NCI-H1105 treated with DMSO at 0.1 percent for 48 hours (cell line): Measurements from ENCODE around the gene USP6NL.

Experiments
- DNase-seq: peaks from one replicate; lab custom pipeline; 2025; lab: John Stamatoyannopoulos, UW

The USP6NL gene

DNA sequence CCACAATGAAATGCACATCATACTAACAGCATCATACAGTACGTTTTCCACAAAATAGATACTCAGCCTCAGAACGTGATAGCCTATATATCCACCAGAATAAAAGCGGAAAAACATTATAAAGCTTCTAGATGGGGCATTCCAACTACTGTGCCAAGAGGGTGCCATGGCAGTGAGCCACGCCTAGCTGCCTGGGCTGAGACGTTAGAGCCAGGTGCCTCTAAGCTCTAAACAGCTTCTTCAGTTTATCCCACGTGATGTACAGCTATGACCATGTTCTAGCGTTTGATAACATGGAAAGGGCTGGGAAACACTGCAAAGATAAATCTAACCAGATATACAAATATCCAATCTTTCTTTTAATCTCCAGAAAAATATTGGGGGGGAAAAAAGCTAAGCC is 17.8 kb downstream of the USP6NL start:
- DNase-seq = no peak

- DNase-seq = no peak
These were observed 21.7 kb downstream of the USP6NL start for GRCh38 chr10:11589738-11590137.

DNA sequence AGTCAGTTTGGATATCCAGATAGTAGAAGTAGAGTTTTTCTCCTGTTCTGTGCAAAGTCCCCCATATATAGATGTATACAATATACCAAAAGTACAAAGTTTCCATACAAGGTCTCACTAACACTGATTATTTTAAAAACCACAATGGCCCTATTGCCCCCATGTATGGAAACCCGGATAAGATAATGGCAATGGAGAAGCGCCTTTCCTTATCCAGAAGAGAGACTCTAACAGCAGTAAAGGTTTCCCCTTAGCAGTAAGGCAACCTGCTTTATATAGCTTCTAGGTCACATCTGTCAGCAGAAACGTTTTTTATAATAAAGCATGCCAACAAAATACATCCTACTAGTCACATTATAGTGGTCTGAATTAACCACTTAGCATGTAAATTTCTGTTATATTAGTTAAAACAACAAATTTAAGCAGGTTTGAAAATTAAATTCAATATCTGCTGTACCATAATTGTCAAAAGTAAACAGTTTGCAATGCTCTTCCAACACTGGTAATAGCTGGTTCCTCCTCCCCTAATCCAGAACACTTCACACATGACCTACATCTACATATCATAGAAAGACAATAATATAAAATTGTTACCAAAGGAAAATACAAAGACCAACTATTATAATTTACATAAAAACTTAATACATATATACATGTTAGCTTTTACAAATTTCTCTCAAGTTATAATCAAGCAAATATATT is 22.4 kb downstream of the USP6NL start:
- no peak for DNase-seq

DNA sequence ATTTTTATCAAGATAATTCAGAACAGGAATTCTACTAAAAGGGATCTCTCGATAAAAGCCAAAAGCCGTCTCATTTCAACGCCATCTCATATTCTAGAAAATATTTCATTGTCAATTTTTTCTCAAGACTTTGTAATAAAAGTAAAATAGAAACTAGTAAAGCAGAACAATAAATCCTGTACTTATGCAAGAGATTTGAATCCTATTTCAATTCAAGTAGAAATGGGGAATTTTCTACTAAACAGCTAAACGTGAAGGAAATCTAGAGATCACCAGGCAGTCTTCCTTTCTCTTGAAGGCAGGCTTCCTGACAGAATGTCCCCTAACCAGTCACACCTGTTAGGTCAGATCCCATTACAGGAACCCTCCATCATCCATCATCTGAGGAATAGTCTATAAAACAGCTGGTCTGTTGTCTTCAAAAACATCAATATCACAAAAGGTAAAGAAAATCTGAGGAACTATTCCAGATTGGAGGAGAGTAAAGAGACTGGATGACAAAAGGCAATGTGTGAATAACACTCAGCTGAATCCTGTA is 23.7 kb downstream of the USP6NL start:
- DNase-seq = no peak

DNA sequence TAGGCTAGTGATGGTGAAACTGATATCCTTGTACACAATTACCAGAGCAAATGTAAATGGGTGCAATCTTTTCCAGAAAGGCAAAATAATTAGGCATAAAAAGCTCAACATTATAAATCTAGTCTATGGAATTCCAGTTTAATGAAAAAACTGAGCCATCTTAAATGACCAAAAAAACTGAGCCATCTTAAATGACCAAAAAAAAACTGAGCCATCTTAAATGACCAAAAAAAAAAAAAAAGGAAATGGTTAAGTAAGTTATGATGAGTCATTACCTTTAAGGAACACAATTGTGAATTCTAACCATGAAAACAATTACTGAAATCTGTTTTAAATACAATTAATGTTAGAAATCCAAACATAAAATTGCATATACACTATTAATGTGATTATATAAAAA is 25.3 kb downstream of the USP6NL start:
- DNase-seq = no peak

- DNase-seq = no peak
These were observed 30.2 kb downstream of the USP6NL start for GRCh38 chr10:11581213-11581612.

DNA sequence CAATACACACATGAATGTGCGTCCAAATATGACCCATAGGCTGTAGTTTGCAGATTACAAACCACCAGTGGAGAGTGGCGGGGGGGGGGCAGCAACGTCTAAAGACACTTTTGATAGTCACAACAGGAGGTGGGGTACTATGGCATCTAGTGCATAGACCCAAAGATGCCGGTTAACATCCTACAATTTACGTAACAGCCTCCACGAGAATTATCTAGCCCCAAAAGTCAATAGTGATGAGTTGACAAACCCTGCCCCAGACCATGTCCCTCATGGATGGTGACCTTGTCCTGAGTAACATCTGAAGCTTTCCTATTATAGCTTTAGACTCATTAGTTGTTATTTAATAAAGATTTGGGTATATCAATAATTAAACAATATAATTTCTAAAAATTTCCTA is 31.6 kb downstream of the USP6NL start:
- DNase-seq = no peak

GRCh38 chr10:11578802-11579255 is 32.6 kb downstream of the USP6NL start:
- DNase-seq = no peak

DNA sequence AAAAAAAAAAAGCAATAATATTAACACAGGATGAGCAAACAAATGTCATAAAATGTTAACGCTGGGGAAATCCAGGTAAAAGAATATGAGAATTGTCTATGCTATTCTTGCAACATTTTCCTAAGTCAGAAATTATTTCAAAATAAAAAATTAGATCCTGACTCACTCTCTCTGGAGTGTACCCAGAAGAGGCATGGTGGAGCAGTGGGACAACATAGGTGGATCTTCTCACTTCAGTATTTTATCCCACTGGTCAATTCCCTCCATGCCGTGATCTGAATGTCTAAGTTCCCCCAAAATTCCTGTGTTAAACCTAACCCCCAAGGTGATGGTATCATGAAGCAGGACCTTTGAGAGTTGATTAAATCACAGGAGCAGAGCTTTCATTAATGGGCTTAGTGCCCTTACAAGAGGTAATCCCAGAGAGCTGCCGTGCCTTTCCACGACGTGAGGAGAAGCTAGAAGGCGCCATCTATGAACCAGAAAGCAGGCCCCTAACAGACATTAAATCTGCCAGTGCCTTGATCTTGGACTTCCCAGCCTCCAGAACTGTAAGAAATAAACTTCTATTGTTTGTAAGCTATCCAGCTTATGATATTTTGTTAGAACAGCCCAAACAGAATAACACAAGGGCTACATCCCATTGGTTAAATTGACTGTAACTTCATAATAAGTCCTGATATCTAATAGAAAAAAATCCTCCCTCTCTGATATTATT is 35.2 kb downstream of the USP6NL start:
- no peak for DNase-seq

GRCh38 chr10:11573497-11573896 is 38.0 kb downstream of the USP6NL start:
- no peak for DNase-seq

- no peak for DNase-seq
These were observed 40.7 kb downstream of the USP6NL start for GRCh38 chr10:11570751-11571150.

- no peak for DNase-seq
These were observed 42.0 kb downstream of the USP6NL start for GRCh38 chr10:11569471-11569870.

DNA sequence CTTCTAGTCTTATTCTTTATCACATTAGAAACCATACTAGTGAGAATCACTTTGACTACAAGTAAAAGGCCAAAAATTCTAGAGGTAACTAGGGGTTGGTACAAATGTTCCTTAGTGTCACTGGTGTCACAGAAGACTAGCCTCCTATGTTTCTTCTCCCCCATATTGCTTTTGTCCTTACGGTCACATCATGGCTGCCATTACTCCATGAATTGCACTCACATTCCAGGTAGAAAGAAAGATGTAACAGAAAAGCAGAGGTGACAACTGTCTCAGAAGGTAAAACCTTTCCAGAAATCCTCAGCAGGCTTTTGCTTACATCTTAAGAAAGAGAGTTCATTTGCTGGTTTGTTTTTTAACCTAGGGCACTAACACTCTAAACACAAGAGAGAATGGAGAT is 42.9 kb downstream of the USP6NL start:
- no peak for DNase-seq

DNA sequence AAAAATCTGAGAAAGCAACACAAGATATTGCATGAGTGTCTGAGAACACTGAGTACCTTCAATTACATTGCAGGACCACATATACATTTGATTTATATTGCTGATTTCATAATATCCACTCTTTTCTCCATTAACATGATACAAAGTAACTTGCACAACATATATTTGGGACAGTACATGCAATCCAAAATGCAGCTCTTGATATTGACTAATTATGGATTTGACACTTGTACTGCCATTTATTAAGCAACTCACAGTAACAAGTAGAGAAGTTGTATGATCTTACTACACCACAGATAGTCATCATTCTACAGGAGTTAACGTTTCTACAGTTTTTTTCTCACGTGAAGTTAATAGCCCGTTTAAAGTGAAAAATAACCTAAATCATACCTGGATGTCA is 46.7 kb downstream of the USP6NL start:
- no peak for DNase-seq

DNA sequence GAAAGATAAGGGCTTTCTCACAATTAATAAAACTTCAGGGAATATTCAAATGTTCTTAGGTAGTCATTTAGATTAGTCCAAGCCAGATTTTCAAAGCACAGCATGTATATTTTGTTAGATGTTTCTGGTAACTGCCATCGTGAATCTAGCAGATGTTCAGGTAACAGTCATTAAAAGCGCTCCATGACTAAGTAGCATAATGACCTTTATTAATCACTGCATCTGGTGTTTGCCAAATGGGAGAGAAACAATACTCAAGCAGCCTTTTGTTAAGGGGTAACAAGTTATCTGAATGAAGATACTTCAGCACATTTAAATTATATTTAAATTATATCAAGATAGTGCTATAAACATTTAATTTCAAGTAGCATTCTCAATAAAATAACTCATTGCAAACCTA is 47.5 kb downstream of the USP6NL start:
- peak; percentile 69 for DNase-seq

GRCh38 chr10:11562888-11563287 is 48.6 kb downstream of the USP6NL start:
- DNase-seq = no peak

- no peak for DNase-seq
These were observed 51.3 kb downstream of the USP6NL start for GRCh38 chr10:11560076-11560709.

DNA sequence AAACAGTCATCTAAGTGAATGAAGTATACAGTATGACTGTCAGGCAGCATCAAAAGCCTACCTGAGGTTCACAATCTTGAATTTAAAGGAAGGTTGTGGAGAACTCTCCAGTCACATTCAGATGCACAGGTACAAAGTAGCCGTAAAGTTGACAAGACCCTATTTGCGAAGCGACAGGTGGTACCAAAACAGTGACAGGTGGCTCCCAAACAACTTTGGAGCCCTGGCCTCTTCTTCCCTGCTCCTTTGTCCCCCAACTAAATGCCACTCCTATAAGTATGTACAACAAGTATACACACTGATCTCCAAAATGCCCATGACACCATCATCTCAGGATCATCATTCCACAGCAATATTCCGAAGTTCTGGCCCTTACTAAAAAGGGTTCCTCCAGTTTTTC is 53.5 kb downstream of the USP6NL start:
- DNase-seq = no peak

DNA sequence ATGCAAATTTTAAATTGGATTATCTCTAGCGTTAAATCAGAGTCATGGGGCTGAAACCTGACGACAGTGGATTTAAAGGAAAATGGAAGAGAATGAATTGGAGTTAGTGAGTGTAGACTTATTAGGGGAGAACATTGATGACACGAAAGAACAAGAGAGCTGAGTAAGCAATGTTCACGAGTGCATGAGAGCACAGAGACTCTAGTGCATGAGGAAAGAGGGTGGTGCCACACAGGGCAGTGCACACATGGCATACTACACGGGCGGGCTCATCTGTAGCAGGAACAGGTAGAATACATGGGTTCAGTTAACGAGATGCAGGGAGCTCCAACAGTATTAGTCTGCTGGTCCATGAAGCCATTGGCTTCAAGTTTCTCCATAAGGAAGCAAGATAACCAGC is 53.9 kb downstream of the USP6NL start:
- no peak for DNase-seq

DNA sequence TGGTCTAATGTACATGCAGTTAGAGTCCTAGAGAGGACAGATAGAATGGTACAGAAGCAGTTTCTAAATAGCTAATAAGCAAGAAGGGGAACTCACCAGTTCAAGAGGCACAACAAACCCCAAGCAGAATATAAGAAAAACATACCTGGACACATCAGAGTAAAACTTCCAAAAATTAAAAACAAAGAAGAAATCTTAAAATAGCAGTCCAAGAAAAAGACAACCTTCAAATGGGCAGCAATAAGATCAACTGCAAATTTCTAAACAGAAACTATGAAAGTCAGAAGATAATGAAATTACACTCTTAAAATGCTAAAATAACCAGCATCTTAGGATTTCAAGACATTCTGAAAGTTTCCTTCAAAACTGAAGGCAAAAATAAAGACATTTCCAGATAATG is 55.9 kb downstream of the USP6NL start:
- DNase-seq = no peak

DNA sequence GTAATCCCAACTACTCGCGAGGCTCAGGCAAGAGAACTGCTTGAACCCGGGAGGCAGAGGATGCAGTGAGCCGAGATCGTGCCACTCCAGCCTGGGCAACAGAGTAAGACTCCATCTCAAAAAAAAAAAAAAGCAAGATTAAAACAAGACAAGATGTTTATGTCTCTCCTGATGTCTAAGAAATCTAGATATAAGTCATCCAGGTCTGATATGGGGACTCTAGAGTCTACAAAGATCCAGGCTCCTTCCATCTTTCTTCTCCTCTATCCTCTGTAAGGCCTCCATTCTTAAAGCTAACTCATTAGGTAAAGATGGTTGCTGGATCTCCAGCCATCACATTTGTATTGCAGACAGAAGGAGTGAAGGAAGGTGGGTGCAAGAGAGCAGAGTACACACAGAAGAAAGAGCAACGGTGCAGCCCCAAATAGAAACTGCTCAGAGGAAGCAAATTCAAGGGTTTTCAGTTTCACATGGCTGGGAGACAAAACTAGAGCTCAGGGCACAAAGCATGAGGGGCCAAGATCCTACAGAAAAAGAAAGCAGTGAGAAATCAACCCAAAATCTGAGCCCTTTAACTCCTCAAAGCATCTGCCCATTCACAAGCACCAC is 57.6 kb downstream of the USP6NL start:
- no peak for DNase-seq

- no peak for DNase-seq
These were observed 59.4 kb downstream of the USP6NL start for GRCh38 chr10:11551916-11552602.
